Gastroesophageal sphincter (tissue), 3 donors: ENCODE measurements around the gene LMX1B.

Experiments
- CTCF ChIP-seq, 4 experiments: fragments of 200-600 bp in 2 of 4; fragments of 450-650 bp in 2 of 4; sonication (generic) in 1 of 4; IDR thresholded peaks; one replicate each; pipeline ENCODE4 v1.5.1; 2017 to 2019; ENCODE audit warnings: antibody characterized with exemption in 4 of 4, mild to moderate bottlenecking in 2 of 4, moderate library complexity in 2 of 4
- POLR2A ChIP-seq, 2 donors: fragments of 450-650 bp; IDR thresholded peaks; one replicate each; pipeline ENCODE4 v1.6.1; 2017; ENCODE audit warnings: antibody characterized with exemption in 2 of 2, mild to moderate bottlenecking in 2 of 2, moderate library complexity in 1 of 2

DNA sequence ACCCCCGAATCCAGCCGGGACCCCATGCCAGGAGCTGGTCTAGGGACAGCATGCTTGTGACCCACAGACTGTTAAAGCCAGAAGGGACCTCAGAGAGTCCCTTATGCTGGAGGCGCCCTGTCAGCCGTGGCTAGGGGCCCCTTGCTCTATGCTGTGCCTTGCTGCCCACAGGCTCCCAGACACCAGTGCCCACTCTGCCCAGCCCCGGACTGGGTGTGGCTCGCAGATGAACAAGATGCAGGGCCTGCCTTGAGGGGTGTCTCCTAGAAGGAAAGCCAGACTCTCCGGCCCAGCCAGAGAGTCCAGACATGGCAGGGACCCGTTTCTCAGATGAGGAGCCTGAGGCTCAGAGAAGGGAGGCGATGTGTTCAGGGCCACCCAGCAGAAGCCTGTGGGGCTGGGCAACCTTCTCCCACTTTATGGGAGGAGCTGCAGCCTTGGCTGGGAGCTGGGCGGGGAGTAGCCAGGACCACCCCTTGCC is 85.7 kb downstream of the LMX1B start:
- TF ChIP-seq CTCF (IDR thresholded peaks at IDR 0.05) (no peak), POLR2A (IDR thresholded peaks at IDR 0.05) (no peak)
